Naive thymus-derived CD8-positive, alpha-beta T cell (primary cell): Measurements from ENCODE around the gene GATA1. TPM values are rescaled to one million over a fixed set of nuclear protein-coding genes. Genes with fewer than 3 reads are reported as not detected.

Experiments
- ATAC-seq, 2 donors: fragments of 150-1000 bp; cut with Tn5 transposase in 1 of 2; sonication (Bioruptor Pico), chemical (Tn5 transposase) in 1 of 2; 1 replicate in 1 of 2; 2 replicates in 1 of 2; pipeline ENCODE4 v1.10.0; 2021; ENCODE audit warnings: mild to moderate bottlenecking in 2 of 2, moderate library complexity in 2 of 2
- POLR2A ChIA-PET: fragments of 350-600 bp; sonication (Branson Sonifier 250); formaldehyde crosslinking; loops from one replicate; lab custom pipeline; 2021; ENCODE audit warnings: antibody characterized with exemption; lab: Charles Lee
- DNase-seq, 10 donors: peaks; one replicate each; pipeline versions ENCODE4 v3.0.0 to v3.0.0-alpha.2; 2020 to 2022
- H3K27ac Mint-ChIP-seq, 10 donors: one replicate each; pipeline ENCODE4 v1.8.0; 2020 to 2022; ENCODE audit warnings: mild to moderate bottlenecking in 10 of 10, mixed read lengths in 10 of 10, moderate library complexity in 4 of 10, inconsistent platforms in 1 of 10
- H3K27me3 Mint-ChIP-seq, 5 donors: one replicate each; pipeline ENCODE4 v1.8.0; 2021 to 2022; ENCODE audit warnings: mixed read lengths in 5 of 5
- H3K36me3 Mint-ChIP-seq, 3 donors: one replicate each; pipeline ENCODE4 v1.8.0; 2020 to 2022; ENCODE audit warnings: mixed read lengths in 3 of 3, mild to moderate bottlenecking in 2 of 3, inconsistent platforms in 1 of 3
- H3K4me1 Mint-ChIP-seq, 4 donors: one replicate each; pipeline ENCODE4 v1.8.0; 2021 to 2022; ENCODE audit warnings: mixed read lengths in 4 of 4
- H3K4me3 Mint-ChIP-seq, 10 donors: one replicate each; pipeline ENCODE4 v1.8.0; 2020 to 2022; ENCODE audit warnings: mild to moderate bottlenecking in 10 of 10, mixed read lengths in 10 of 10, moderate library complexity in 6 of 10, inconsistent platforms in 1 of 10
- H3K9me3 Mint-ChIP-seq, 9 donors: one replicate each; pipeline ENCODE4 v1.8.0; 2020 to 2022; ENCODE audit warnings: mixed read lengths in 9 of 9, mild to moderate bottlenecking in 3 of 9, inconsistent platforms in 1 of 9, moderate library complexity in 1 of 9
- polyA plus RNA-seq, 3 donors: library from polyadenylated mRNA; unstranded; fragments of 300-500 nt; fragmentation: Illumina TruSeq; gene quantifications; one replicate each; pipeline ENCODE4 v1.2.3, GENCODE V29; 2021
- total RNA-seq, 8 experiments: library from RNA in 2 of 8; stranded (reverse) in 2 of 8; gene quantifications; one replicate each; pipeline ENCODE4 v1.2.3 and lab custom pipeline; 2021 to 2026

Gene GATA1
- total and polyA plus RNA-seq, 5 experiments from 2014 or later = not detected

DNA sequence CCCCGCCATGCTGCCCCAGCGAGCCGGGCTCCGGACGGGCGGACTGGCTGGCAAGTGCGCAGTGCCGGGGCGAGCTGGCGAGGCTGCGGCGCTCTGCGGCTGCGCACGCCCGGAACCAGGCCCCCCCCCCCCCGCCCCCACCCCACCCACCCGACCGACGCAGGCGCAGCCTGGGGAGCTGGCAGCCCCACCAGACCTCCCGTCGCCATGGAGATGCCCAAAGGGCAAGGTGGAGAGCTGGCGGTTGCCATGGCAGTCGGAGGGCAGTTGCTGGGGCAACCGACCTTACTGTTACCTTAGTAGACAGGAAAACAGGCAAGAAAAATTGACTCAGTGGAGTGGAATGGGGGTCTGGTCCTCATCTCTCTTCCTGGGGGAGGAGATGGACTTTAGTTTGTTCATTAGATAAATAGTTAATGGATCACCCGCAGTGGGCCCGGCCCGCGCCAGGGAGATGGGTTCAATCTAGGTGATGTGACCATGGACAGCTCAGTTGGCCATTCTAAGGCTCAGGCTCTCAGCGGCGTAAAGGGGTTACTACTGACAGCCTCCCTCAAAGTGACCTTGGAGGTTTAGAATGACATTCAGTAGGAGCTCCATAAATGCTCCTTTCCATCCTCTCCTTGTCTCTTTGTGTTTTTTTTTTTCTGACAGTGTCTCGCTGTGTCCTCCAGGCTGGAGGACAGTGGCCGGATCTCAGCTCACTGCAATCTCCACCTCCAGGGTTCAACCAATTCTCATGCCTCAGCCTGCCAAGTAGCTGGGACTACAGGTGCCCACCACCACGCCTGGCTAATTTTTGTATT, 49.3 kb downstream of the GATA1 start, which contains the start of gene PCSK1N:
PCSK1N (minus strand) TSS at position 87 of the 806 bp plus-strand sequence; CDS start at position 9, 78 bp downstream.
- POLR2A ChIA-PET = interaction anchor here (1.3 to 1.5 kb wide), 2 partner anchors 62 to 98 kb away, joined by 3 read pairs; partner anchors contain the start of genes PQBP1 and TIMM17B
- H3K4me1 Mint-ChIP-seq = peaks cover 9 to 21% (median 19%) of the 10 kb centered on the region in 4 donors
- no peaks in the 10 kb centered on the region for H3K9me3 Mint-ChIP-seq
- peaks cover 0 to 1% (median 0%) of the 10 kb centered on the region in 3 donors for H3K36me3 Mint-ChIP-seq
- H3K27me3 Mint-ChIP-seq = peaks cover 0 to 19% (median 3%) of the 10 kb centered on the region in 5 donors
- peak within 1 kb of the TSS; percentile 81 to 91 (median 88) for H3K4me3 Mint-ChIP-seq
- peak in 9 of 10 donors; percentile 26 to 84 (median 60) for DNase-seq
- peak within 1 kb of the TSS; percentile 26 to 96 (median 78) for H3K27ac Mint-ChIP-seq
- ATAC-seq = peak; percentile 63 to 66

- ATAC-seq = no peak
- no peak overlapping the region for H3K27ac Mint-ChIP-seq
- no peaks in the 10 kb centered on the region for H3K36me3 Mint-ChIP-seq
- peaks cover 0 to 1% (median 0%) of the 10 kb centered on the region in 9 donors for H3K9me3 Mint-ChIP-seq
- no peak overlapping the region for H3K4me3 Mint-ChIP-seq
- POLR2A ChIA-PET = no interaction called here
- no peak for DNase-seq
- H3K4me1 Mint-ChIP-seq = peaks cover 3 to 10% (median 6%) of the 10 kb centered on the region in 4 donors
- H3K27me3 Mint-ChIP-seq = peaks cover 0 to 6% (median 3%) of the 10 kb centered on the region in 5 donors
Observed at GRCh38 chrX:48839686-48840085, 53.3 kb downstream of the GATA1 start.

Other genes starting within 250 kb of the GATA1 start
- gene TBC1D25, start 246.9 kb upstream of the GATA1 start, total RNA-seq = 10 to 100 TPM; 24.4 to 25.9 TPM
- gene TBC1D25, start 246.9 kb upstream of the GATA1 start, polyA plus RNA-seq = 10 to 100 TPM; 14.3 to 19.3 (median 18.0) TPM
- gene RBM3, start 212.1 kb upstream of the GATA1 start, total RNA-seq = 100 to 1,000 TPM; 204 to 209 TPM
- 100 to 1,000 TPM; 206 to 235 (median 235) TPM for gene RBM3, start 212.1 kb upstream of the GATA1 start, polyA plus RNA-seq
- gene WDR13, start 189.1 kb upstream of the GATA1 start, total RNA-seq = 10 to 100 TPM; 49.5 to 51.5 TPM
- 10 to 100 TPM; 32.2 to 45.5 (median 40.6) TPM for gene WDR13, start 189.1 kb upstream of the GATA1 start, polyA plus RNA-seq
- gene WAS, start 102.8 kb upstream of the GATA1 start, total RNA-seq = 10 to 100 TPM; 98.4 to 99.7 TPM
- 10 to 100 TPM; 13.9 to 25.1 (median 19.7) TPM for gene WAS, start 102.8 kb upstream of the GATA1 start, polyA plus RNA-seq
- gene SUV39H1, start 89.9 kb upstream of the GATA1 start, total RNA-seq = 1 to 10 TPM; 9.4 to 9.8 TPM
- gene SUV39H1, start 89.9 kb upstream of the GATA1 start, polyA plus RNA-seq = 10 to 100 TPM in 2 of 3 donors, 1 to 10 TPM in 1; 9.8 to 13.9 (median 10.2) TPM
- gene GLOD5, start 24.8 kb upstream of the GATA1 start, total RNA-seq = not detected
- not detected for gene GLOD5, start 24.8 kb upstream of the GATA1 start, polyA plus RNA-seq
- gene HDAC6, start 15.5 kb downstream of the GATA1 start, total RNA-seq = 100 to 1,000 TPM; 120 to 124 TPM
- 10 to 100 TPM; 10.5 to 15.9 (median 13.0) TPM for gene HDAC6, start 15.5 kb downstream of the GATA1 start, polyA plus RNA-seq
- not detected for gene ERAS, start 39.9 kb downstream of the GATA1 start, total RNA-seq
- not detected for gene ERAS, start 39.9 kb downstream of the GATA1 start, polyA plus RNA-seq
- 1 to 10 TPM; 3.6 to 4.9 TPM for gene PCSK1N, start 49.0 kb downstream of the GATA1 start, total RNA-seq
- 10 to 100 TPM; 12.6 to 28.0 (median 19.9) TPM for gene PCSK1N, start 49.0 kb downstream of the GATA1 start, polyA plus RNA-seq
- gene TIMM17B, start 111.2 kb downstream of the GATA1 start, total RNA-seq = 10 to 100 TPM; 41.2 to 44.8 TPM
- 10 to 100 TPM; 52.9 to 59.1 (median 55.5) TPM for gene TIMM17B, start 111.2 kb downstream of the GATA1 start, polyA plus RNA-seq
- 10 to 100 TPM; 66.4 to 68.8 TPM for gene PQBP1, start 111.3 kb downstream of the GATA1 start, total RNA-seq
- gene PQBP1, start 111.3 kb downstream of the GATA1 start, polyA plus RNA-seq = 100 to 1,000 TPM in 1 of 3 donors, 10 to 100 TPM in 2; 92.7 to 114 (median 94.5) TPM
- gene SLC35A2, start 125.1 kb downstream of the GATA1 start, total RNA-seq = 10 to 100 TPM; 11.4 to 12.7 TPM
- gene SLC35A2, start 125.1 kb downstream of the GATA1 start, polyA plus RNA-seq = 1 to 10 TPM; 6.8 to 8.1 (median 7.3) TPM
- gene PIM2, start 132.4 kb downstream of the GATA1 start, total RNA-seq = 100 to 1,000 TPM; 126 to 132 TPM
- 100 to 1,000 TPM; 170 to 331 (median 313) TPM for gene PIM2, start 132.4 kb downstream of the GATA1 start, polyA plus RNA-seq
- 10 to 100 TPM; 98.7 to 99.4 TPM for gene OTUD5, start 171.0 kb downstream of the GATA1 start, total RNA-seq
- gene OTUD5, start 171.0 kb downstream of the GATA1 start, polyA plus RNA-seq = 10 to 100 TPM; 23.7 to 48.4 (median 24.3) TPM
- gene KCND1, start 185.3 kb downstream of the GATA1 start, total RNA-seq = 1 to 10 TPM; 1.6 to 1.7 TPM
- under 1 TPM in 2 of 3 donors, not detected in 1; 0.06 to 0.08 TPM for gene KCND1, start 185.3 kb downstream of the GATA1 start, polyA plus RNA-seq
- 100 to 1,000 TPM in 1 of 2 experiments, 10 to 100 TPM in 1; 91.1 to 100 TPM for gene GRIPAP1, start 215.7 kb downstream of the GATA1 start, total RNA-seq
- 10 to 100 TPM in 2 of 3 donors, 1 to 10 TPM in 1; 6.8 to 15.9 (median 12.6) TPM for gene GRIPAP1, start 215.7 kb downstream of the GATA1 start, polyA plus RNA-seq